IMR-90 (cell line): ENCODE measurements around the gene MTA3. TPM values are rescaled to one million over a fixed set of nuclear protein-coding genes. Genes with fewer than 3 reads are reported as not detected.

Experiments used
- ATAC-seq: fragments of 200-7000 bp; cut with Tn5 transposase; 2 replicates; pipeline ENCODE4 v1.9.1; 2020; ENCODE audit warnings: low read depth, mild to moderate bottlenecking, moderate library complexity
- BruUV-seq: library from RNA; stranded (reverse); fragments of 400-500 nt; replicated peaks from 2 replicates; lab custom pipeline; 2021; lab: Mats Ljungman, UMichigan
- CTCF ChIA-PET: fragments of 300-600 bp; formaldehyde crosslinking; extraction: SDS; loops from one replicate; lab custom pipeline; 2021; ENCODE audit warnings: antibody characterized with exemption; lab: Yijun Ruan, JAX
- POLR2A ChIA-PET: fragments of 300-600 bp; sonication (Branson Sonifier 250); formaldehyde crosslinking; loops from one replicate; lab custom pipeline; 2022; ENCODE audit warnings: antibody characterized with exemption; ENCODE audit not compliant: unreplicated experiment; lab: Charles Lee
- DNase-seq: peaks from one replicate; pipeline ENCODE4 v3.0.0; 2013
- H2AFZ ChIP-seq: replicated peaks from 2 replicates; pipeline ENCODE3; 2013; ENCODE audit warnings: low read length, mild to moderate bottlenecking; ENCODE audit not compliant: poor library complexity
- H2AK5ac ChIP-seq: 2 replicates; pipeline ENCODE4 v1.6.1; 2013; ENCODE audit warnings: low read depth, low read length, inconsistent platforms
- H2AK9ac ChIP-seq: replicated peaks from 2 replicates; pipeline ENCODE3; 2013; ENCODE audit warnings: mild to moderate bottlenecking, low read depth, low read length, moderate library complexity; ENCODE audit not compliant: poor library complexity
- H2BK120ac ChIP-seq: 2 replicates; pipeline ENCODE4 v1.6.1; 2013; ENCODE audit warnings: low read depth, low read length, inconsistent platforms
- H2BK15ac ChIP-seq: 3 replicates; pipeline ENCODE4 v1.6.1; 2013; ENCODE audit warnings: low read depth, low read length, inconsistent platforms
- H2BK20ac ChIP-seq: 2 replicates; pipeline ENCODE4 v1.6.1; 2013; ENCODE audit warnings: low read depth, mild to moderate bottlenecking, inconsistent platforms, low read length, moderate library complexity
- H2BK5ac ChIP-seq: 2 replicates; pipeline ENCODE4 v1.6.1; 2013; ENCODE audit warnings: mild to moderate bottlenecking, low read depth, low read length, inconsistent platforms; ENCODE audit not compliant: poor library complexity, severe bottlenecking
- H3K14ac ChIP-seq: replicated peaks from 2 replicates; pipeline ENCODE4 v1.6.1; 2013; ENCODE audit warnings: low read depth, low read length, inconsistent platforms
- H3K18ac ChIP-seq: 2 replicates; pipeline ENCODE4 v1.6.1; 2013; ENCODE audit warnings: low read depth, low read length, control low read depth
- H3K23ac ChIP-seq: 2 replicates; pipeline ENCODE4 v1.6.1; 2013; ENCODE audit warnings: low read depth, low read length, inconsistent platforms
- H3K27ac ChIP-seq: 2 replicates; pipeline ENCODE4 v1.5.1; 2013; ENCODE audit warnings: mild to moderate bottlenecking, control low read depth, low read length; ENCODE audit not compliant: insufficient read depth
- H3K27me3 ChIP-seq: 2 replicates; pipeline ENCODE4 v1.6.1; 2013; ENCODE audit warnings: low read length; ENCODE audit not compliant: control insufficient read depth, insufficient read depth
- H3K36me3 ChIP-seq: 2 replicates; pipeline ENCODE4 v1.6.1; 2013; ENCODE audit warnings: low read length, mixed read lengths; ENCODE audit not compliant: control insufficient read depth, insufficient read depth
- H3K4ac ChIP-seq: 2 replicates; pipeline ENCODE4 v1.6.1; 2013; ENCODE audit warnings: low read depth, low read length, inconsistent platforms
- H3K4me1 ChIP-seq: 2 replicates; pipeline ENCODE4 v1.6.1; 2013; ENCODE audit warnings: low read length, mixed read lengths; ENCODE audit not compliant: control insufficient read depth, insufficient read depth
- H3K4me2 ChIP-seq: 2 replicates; pipeline ENCODE4 v1.6.1; 2013; ENCODE audit warnings: low read depth, mild to moderate bottlenecking, control low read depth, low read length, moderate library complexity
- H3K4me3 ChIP-seq: 2 replicates; pipeline ENCODE4 v1.5.1; 2013; ENCODE audit warnings: low read depth, mild to moderate bottlenecking, control low read depth, low read length, moderate library complexity; ENCODE audit not compliant: insufficient read depth
- H3K56ac ChIP-seq: 2 replicates; pipeline ENCODE4 v1.6.1; 2013; ENCODE audit warnings: low read length, inconsistent platforms; ENCODE audit not compliant: insufficient read depth; ENCODE audit errors: extremely low read depth
- H3K79me1 ChIP-seq, 2 experiments: 2 replicates each; pipeline ENCODE4 v1.6.1; 2013; ENCODE audit warnings: low read length in 2 of 2, inconsistent platforms in 1 of 2, low read depth in 1 of 2
- H3K9ac ChIP-seq: 2 replicates; pipeline ENCODE4 v1.6.1; 2013; ENCODE audit warnings: low read depth, low read length, control low read depth
- H3K9me1 ChIP-seq: 2 replicates; pipeline ENCODE4 v1.6.1; 2013; ENCODE audit warnings: low read length, inconsistent platforms; ENCODE audit not compliant: insufficient read depth
- H3K9me3 ChIP-seq: 2 replicates; pipeline ENCODE4 v1.6.1; 2013; ENCODE audit warnings: low read length; ENCODE audit not compliant: control insufficient read depth, insufficient read depth
- H4K20me1 ChIP-seq: 2 replicates; pipeline ENCODE4 v1.6.1; 2013; ENCODE audit warnings: low read length, inconsistent platforms; ENCODE audit not compliant: insufficient read depth
- H4K5ac ChIP-seq: 2 replicates; pipeline ENCODE4 v1.6.1; 2013; ENCODE audit warnings: mild to moderate bottlenecking, low read depth, low read length, control low read depth
- H4K8ac ChIP-seq, 2 experiments: 2 replicates each; pipeline ENCODE4 v1.6.1; 2013; ENCODE audit warnings: low read depth in 2 of 2, low read length in 2 of 2, control low read depth in 1 of 2, inconsistent platforms in 1 of 2
- H4K91ac ChIP-seq: 2 replicates; pipeline ENCODE4 v1.6.1; 2013; ENCODE audit warnings: low read depth, low read length, inconsistent platforms; ENCODE audit not compliant: insufficient read depth
- BHLHE40 ChIP-seq: fragments of 150-350 bp; IDR thresholded peaks from 2 replicates; pipeline ENCODE4 v1.6.1; 2016; ENCODE audit warnings: mild to moderate bottlenecking, low read depth, low read length
- CEBPB ChIP-seq: IDR thresholded peaks from 2 replicates; pipeline ENCODE4 v1.6.1; 2012; ENCODE audit warnings: low read depth, low read length, improper control_type of control experiment
- CHD1 ChIP-seq: IDR thresholded peaks from 2 replicates; pipeline ENCODE4 v1.6.1; 2012; ENCODE audit warnings: low read depth, low read length, improper control_type of control experiment
- CTCF ChIP-seq: conservative IDR thresholded peaks from 2 replicates; pipeline ENCODE4 v1.5.1; 2012; ENCODE audit warnings: mild to moderate bottlenecking, low read depth, low read length, improper control_type of control experiment
- ELK1 ChIP-seq: fragments of 150-350 bp; IDR thresholded peaks from 2 replicates; pipeline ENCODE4 v1.6.1; 2016; ENCODE audit warnings: low read depth, mild to moderate bottlenecking, low read length, moderate library complexity, borderline replicate concordance
- FOS ChIP-seq: fragments of 150-350 bp; IDR thresholded peaks from 2 replicates; pipeline ENCODE4 v1.6.1; 2016; ENCODE audit warnings: low read depth, low read length
- MAFK ChIP-seq: IDR thresholded peaks from 2 replicates; pipeline ENCODE4 v1.6.1; 2012; ENCODE audit warnings: low read depth, low read length, improper control_type of control experiment
- MAZ ChIP-seq: IDR thresholded peaks from 2 replicates; pipeline ENCODE4 v1.6.1; 2012; ENCODE audit warnings: low read depth, mild to moderate bottlenecking, low read length, improper control_type of control experiment, moderate library complexity, borderline replicate concordance
- MXI1 ChIP-seq: IDR thresholded peaks from 2 replicates; pipeline ENCODE4 v1.6.1; 2012; ENCODE audit warnings: low read depth, mild to moderate bottlenecking, low read length, moderate library complexity, borderline replicate concordance
- NFE2L2 ChIP-seq: fragments of 150-350 bp; IDR thresholded peaks from 2 replicates; pipeline ENCODE4 v1.6.1; 2016; ENCODE audit warnings: low read depth, mild to moderate bottlenecking, low read length
- POLR2A ChIP-seq: IDR thresholded peaks from 2 replicates; pipeline ENCODE4 v1.6.1; 2012; ENCODE audit warnings: mild to moderate bottlenecking, low read depth, low read length
- RAD21 ChIP-seq: IDR thresholded peaks from 2 replicates; pipeline ENCODE4 v1.6.1; 2012; ENCODE audit warnings: low read length, improper control_type of control experiment
- RCOR1 ChIP-seq: IDR thresholded peaks from 2 replicates; pipeline ENCODE4 v1.6.1; 2012; ENCODE audit warnings: mild to moderate bottlenecking, low read length, improper control_type of control experiment; ENCODE audit not compliant: insufficient replicate concordance
- RFX5 ChIP-seq: IDR thresholded peaks from 2 replicates; pipeline ENCODE4 v1.8.0; 2012; ENCODE audit warnings: low read depth, mild to moderate bottlenecking, low read length, moderate library complexity
- SMC3 ChIP-seq: fragments of 150-350 bp; IDR thresholded peaks from 2 replicates; pipeline ENCODE4 v1.6.1; 2016; ENCODE audit warnings: low read depth, mild to moderate bottlenecking, antibody characterized with exemption, low read length, moderate library complexity
- USF2 ChIP-seq: fragments of 150-350 bp; IDR thresholded peaks from 2 replicates; pipeline ENCODE4 v1.6.1; 2017; ENCODE audit warnings: mild to moderate bottlenecking, antibody characterized with exemption, low read length, low read depth
- WGBS, 2 experiments: methylation state at CpG; one replicate each; pipeline versions ENCODE4 v1.1.5 to v1.1.7; 2013; ENCODE audit warnings: missing lambda C conversion rate in 2 of 2; ENCODE audit not compliant: insufficient read length in 1 of 2; ENCODE audit errors: extremely low coverage in 2 of 2; 5-methylcytosine and 5-hydroxymethylcytosine counted together
- dilution Hi-C: fragments of 300-500 bp; cut with HindIII; formaldehyde crosslinking; loops from one replicate; pipeline ENCODE4 v1.14.3; 2018; ENCODE audit warnings: low sequenced_read_pairs; ENCODE audit not compliant: unreplicated experiment
- in situ Hi-C: fragments of 300-500 bp; cut with MboI; formaldehyde crosslinking; loops from 3 replicates; pipeline ENCODE4 v1.14.3; 2019; ENCODE audit warnings: low sequenced_read_pairs, inconsistent platforms, mixed read lengths
- intact Hi-C: fragments of 100-400 bp; cut with micrococcal nuclease; formaldehyde crosslinking; loops from 2 replicates; pipeline ENCODE4 v1.10.0; 2022
- polyA plus RNA-seq, 3 experiments: library from polyadenylated mRNA; depleted of rRNA; stranded (reverse); fragments of >200 nt; gene quantifications; 2 replicates each; pipeline ENCODE4 v1.2.3, GENCODE V29; 2012; ENCODE audit warnings: low replicate concordance in 1 of 3
- total RNA-seq: library from RNA; depleted of rRNA; stranded (reverse); fragments of >200 nt; gene quantifications from 2 replicates; pipeline ENCODE4 v1.2.3, GENCODE V29; 2012

The MTA3 gene
- total and polyA plus RNA-seq, 2 of the 4 experiments (the other 2 are of a cell fraction) = 31.9 to 34.3 TPM

- no peaks in the 10 kb centered on the region for H3K4me1 ChIP-seq
- no peak overlapping the region for H3K18ac ChIP-seq
- no peak overlapping the region for H2AFZ ChIP-seq
- H3K9me1 ChIP-seq = 0 out of 2 replicates have a peak, but pooled peaks cover 2% of the 10 kb centered on the region
- H3K79me1 ChIP-seq = peaks cover 3 to 41% of the 10 kb centered on the region in 2 experiments; a peak in 3 of 4 replicates
- peaks cover 4% of the 10 kb centered on the region; the same call in 1 of the 2 replicates for H4K20me1 ChIP-seq
- no peak overlapping the region for H3K4ac ChIP-seq
- H3K4me3 ChIP-seq = no peak overlapping the region
- POLR2A ChIA-PET = no interaction called here
- no peak overlapping the region for H3K4me2 ChIP-seq
- peaks cover 9% of the 10 kb centered on the region for H3K36me3 ChIP-seq
- no peak overlapping the region for H3K56ac ChIP-seq
- H3K27ac ChIP-seq = no peak overlapping the region
- H3K9me3 ChIP-seq = no peaks in the 10 kb centered on the region
- no peaks in the 10 kb centered on the region for H3K27me3 ChIP-seq
- dilution Hi-C loops = no loop called here
- no peak overlapping the region for H3K9ac ChIP-seq
- no peak overlapping the region for H2AK5ac ChIP-seq
- no peak overlapping the region for H4K5ac ChIP-seq
- in situ Hi-C loops = no loop called here
- no peak for DNase-seq
- intact Hi-C loops = no loop called here
- H2BK5ac ChIP-seq = no peak overlapping the region
- H2BK120ac ChIP-seq = no peak overlapping the region
- H2BK20ac ChIP-seq = no peak overlapping the region
- BruUV-seq = no TSS peak
- H4K91ac ChIP-seq = no peak overlapping the region
- TF ChIP-seq MAFK (no peak), NFE2L2 (no peak), ELK1 (no peak), RAD21 (no peak), MAZ (no peak), RCOR1 (no peak), CEBPB (no peak), BHLHE40 (no peak), RFX5 (no peak), CHD1 (no peak), USF2 (no peak), SMC3 (no peak), FOS (no peak), CTCF (no peak), MXI1 (no peak), POLR2A (no peak)
- no peak overlapping the region for H2BK15ac ChIP-seq
- ATAC-seq = no peak
- no CpG with 5 or more reads among the region's 4 CpGs for WGBS, 2 experiments
- no peak overlapping the region for H3K23ac ChIP-seq
- H4K8ac ChIP-seq = no peak overlapping the region
- no peak overlapping the region for H3K14ac ChIP-seq
- CTCF ChIA-PET = no interaction called here
- H2AK9ac ChIP-seq = no peak overlapping the region
Observed at GRCh38 chr2:42587526-42588117, 19.2 kb downstream of the MTA3 start.
